ENCODE measurements around the gene ANKS1B. TPM values are rescaled to one million over a fixed set of nuclear protein-coding genes. Genes with fewer than 3 reads are reported as not detected.

Gene ANKS1B
- total RNA-seq, 1 donor from 2014 or later, result 11.3 TPM

DNA sequence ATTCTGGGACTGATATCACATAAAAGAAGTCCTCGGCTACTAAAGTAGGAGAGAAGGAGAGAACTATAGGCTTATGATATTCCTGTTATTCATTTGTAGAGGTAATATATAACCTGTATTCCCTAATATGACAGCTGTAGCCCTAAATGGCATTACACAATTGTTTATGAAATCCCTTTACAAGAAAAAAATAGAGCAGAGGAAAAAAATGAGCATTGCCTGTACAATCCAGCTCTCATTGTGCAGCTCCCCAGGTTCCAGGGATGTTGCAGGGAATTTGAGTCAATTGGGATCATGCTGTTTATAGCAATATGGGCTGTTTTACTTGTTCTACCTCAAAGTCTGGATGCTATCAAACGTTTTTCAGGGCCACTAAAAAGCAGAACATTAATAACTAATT, 1166.5 kb downstream of the ANKS1B start:
- H3K4me1 Mint-ChIP-seq (ENCODE audit: low read depth, unreplicated experiment), result peaks cover 1% of the 10 kb centered on the region
- H3K27ac Mint-ChIP-seq (ENCODE audit: unreplicated experiment), result no peak overlapping the region
- no peak for DNase-seq
- no peaks in the 10 kb centered on the region for H3K36me3 Mint-ChIP-seq (ENCODE audit: unreplicated experiment)
- no peak for TF ChIP-seq CTCF (IDR thresholded peaks at IDR 0.05; ENCODE audit: partially characterized antibody, unreplicated experiment)
- no peak overlapping the region for H3K4me3 Mint-ChIP-seq (ENCODE audit: unreplicated experiment)
- H3K27me3 Mint-ChIP-seq (ENCODE audit: unreplicated experiment), result peaks cover 4% of the 10 kb centered on the region
- H3K9me3 Mint-ChIP-seq (ENCODE audit: unreplicated experiment), result no peaks in the 10 kb centered on the region

DNA sequence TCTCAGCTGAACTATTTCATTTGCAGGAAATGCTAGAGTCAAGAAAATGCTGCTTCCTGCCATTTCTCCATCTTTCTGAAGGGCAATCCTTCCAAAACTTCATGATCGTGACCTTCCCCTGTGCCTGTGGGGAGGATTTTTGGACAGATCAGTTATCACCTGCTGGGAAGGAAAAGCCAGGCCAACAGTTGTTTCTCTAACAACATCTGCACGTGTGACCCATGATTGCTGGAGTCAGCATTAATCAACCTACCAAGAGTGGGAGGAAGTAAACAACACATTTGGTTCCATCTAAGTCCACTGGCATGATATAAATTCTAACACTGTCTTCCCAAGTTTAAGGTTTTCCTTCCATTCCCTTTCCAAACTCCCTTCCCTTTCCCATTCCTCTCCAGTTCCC, 1167.0 kb downstream of the ANKS1B start:
- Mint-ChIP-seq H3K36me3 (ENCODE audit: unreplicated experiment) (no peaks in the 10 kb centered on the region), H3K4me3 (ENCODE audit: unreplicated experiment) (no peak overlapping the region), H3K27ac (ENCODE audit: unreplicated experiment) (no peak overlapping the region), H3K27me3 (ENCODE audit: unreplicated experiment) (peaks cover 4% of the 10 kb centered on the region), H3K9me3 (ENCODE audit: unreplicated experiment) (no peaks in the 10 kb centered on the region), H3K4me1 (ENCODE audit: low read depth, unreplicated experiment) (no peaks in the 10 kb centered on the region)
- no peak for DNase-seq
- no peak for TF ChIP-seq CTCF (IDR thresholded peaks at IDR 0.05; ENCODE audit: partially characterized antibody, unreplicated experiment)

- TF ChIP-seq CTCF (IDR thresholded peaks at IDR 0.05; ENCODE audit: partially characterized antibody, unreplicated experiment), result no peak
- H3K4me3 Mint-ChIP-seq (ENCODE audit: unreplicated experiment), result no peak overlapping the region
- H3K36me3 Mint-ChIP-seq (ENCODE audit: unreplicated experiment), result no peaks in the 10 kb centered on the region
- H3K4me1 Mint-ChIP-seq (ENCODE audit: low read depth, unreplicated experiment), result no peaks in the 10 kb centered on the region
- peaks cover 4% of the 10 kb centered on the region for H3K27me3 Mint-ChIP-seq (ENCODE audit: unreplicated experiment)
- H3K27ac Mint-ChIP-seq (ENCODE audit: unreplicated experiment), result no peak overlapping the region
- no peaks in the 10 kb centered on the region for H3K9me3 Mint-ChIP-seq (ENCODE audit: unreplicated experiment)
- DNase-seq, result no peak
These were observed 1168.0 kb downstream of the ANKS1B start for GRCh38 chr12:98816720-98817119.

- DNase-seq, result no peak
- Mint-ChIP-seq H3K4me3 (ENCODE audit: unreplicated experiment) (no peak overlapping the region), H3K9me3 (ENCODE audit: unreplicated experiment) (no peaks in the 10 kb centered on the region), H3K4me1 (ENCODE audit: low read depth, unreplicated experiment) (no peaks in the 10 kb centered on the region), H3K27me3 (ENCODE audit: unreplicated experiment) (peaks cover 4% of the 10 kb centered on the region), H3K36me3 (ENCODE audit: unreplicated experiment) (no peaks in the 10 kb centered on the region), H3K27ac (ENCODE audit: unreplicated experiment) (no peak overlapping the region)
- no peak for TF ChIP-seq CTCF (IDR thresholded peaks at IDR 0.05; ENCODE audit: partially characterized antibody, unreplicated experiment)
These were observed 1170.5 kb downstream of the ANKS1B start for GRCh38 chr12:98814254-98814653.

DNA sequence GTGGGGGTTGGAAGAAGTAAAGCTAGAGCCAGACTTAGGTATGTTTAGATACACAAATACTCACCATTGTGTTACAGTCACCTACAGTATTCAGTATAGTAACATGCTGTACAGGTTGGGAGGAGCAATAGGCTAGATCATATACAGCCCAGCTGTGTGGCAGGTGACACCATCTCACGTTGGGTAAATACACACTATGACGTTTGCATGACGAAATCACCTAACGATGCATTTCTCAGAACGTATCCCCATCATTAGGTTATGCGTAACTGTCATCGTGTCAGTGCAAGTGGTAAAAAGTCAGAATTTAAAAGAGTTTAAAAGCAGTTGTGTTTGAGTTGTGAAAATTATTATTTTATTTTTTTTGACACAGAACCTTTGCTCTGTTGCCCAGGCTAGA, 1172.5 kb downstream of the ANKS1B start:
- DNase-seq, result no peak
- no peak overlapping the region for H3K27ac Mint-ChIP-seq (ENCODE audit: unreplicated experiment)
- H3K36me3 Mint-ChIP-seq (ENCODE audit: unreplicated experiment), result no peaks in the 10 kb centered on the region
- no peak for TF ChIP-seq CTCF (IDR thresholded peaks at IDR 0.05; ENCODE audit: partially characterized antibody, unreplicated experiment)
- no peaks in the 10 kb centered on the region for H3K9me3 Mint-ChIP-seq (ENCODE audit: unreplicated experiment)
- H3K27me3 Mint-ChIP-seq (ENCODE audit: unreplicated experiment), result peaks cover 4% of the 10 kb centered on the region
- H3K4me3 Mint-ChIP-seq (ENCODE audit: unreplicated experiment), result no peak overlapping the region
- no peaks in the 10 kb centered on the region for H3K4me1 Mint-ChIP-seq (ENCODE audit: low read depth, unreplicated experiment)

Data from glutamatergic neuron (in vitro differentiated cells).